Activated T-cell treated with anti-CD3 and anti-CD28 coated beads, Interleukin-2, amount 50 U/mL, for 72 hours (primary cell): ENCODE measurements around the gene LIM2. TPM values are rescaled to one million over a fixed set of nuclear protein-coding genes. Genes with fewer than 3 reads are reported as not detected.
"Not testable (repeated sequence)": the region's sequence is repeated elsewhere in the genome, so short reads cannot be mapped to it uniquely, and the experiment has no call there.

Experiments
- ATAC-seq, 2 donors: fragments of 150-1000 bp; cut with Tn5 transposase; replicated peaks in 1 of 2; 2 replicates each; pipeline ENCODE4 v1.10.0; 2021; ENCODE audit warnings: moderate library complexity in 2 of 2, mild to moderate bottlenecking in 1 of 2
- DNase-seq, 2 donors: peaks; one replicate each; pipeline ENCODE4 v3.0.0; 2021 to 2022; ENCODE audit warnings: mixed read lengths in 1 of 2
- H3K27ac Mint-ChIP-seq: one replicate; pipeline ENCODE4 v1.8.0; 2022; ENCODE audit warnings: mild to moderate bottlenecking, moderate library complexity, mixed read lengths
- H3K27me3 Mint-ChIP-seq: one replicate; pipeline ENCODE4 v1.8.0; 2022; ENCODE audit warnings: low read depth, mixed read lengths
- H3K36me3 Mint-ChIP-seq, 2 donors: one replicate each; pipeline ENCODE4 v1.8.0; 2022; ENCODE audit warnings: mixed read lengths in 2 of 2, mild to moderate bottlenecking in 1 of 2; ENCODE audit not compliant: insufficient read depth in 2 of 2
- H3K4me1 Mint-ChIP-seq: one replicate; pipeline ENCODE4 v1.8.0; 2022; ENCODE audit warnings: low read depth, mixed read lengths
- H3K4me3 Mint-ChIP-seq, 2 donors: one replicate each; pipeline ENCODE4 v1.8.0; 2022; ENCODE audit warnings: mild to moderate bottlenecking in 2 of 2, mixed read lengths in 2 of 2, moderate library complexity in 2 of 2
- H3K9me3 Mint-ChIP-seq, 2 donors: one replicate each; pipeline ENCODE4 v1.8.0; 2022; ENCODE audit warnings: mixed read lengths in 2 of 2
- total RNA-seq, 2 donors: library from RNA; stranded (reverse); gene quantifications; one replicate each; pipeline ENCODE4 v1.2.3, GENCODE V29; 2022

The LIM2 gene
- total RNA-seq, 2 donors from 2014 or later, result 1.0 to 2.0 TPM

DNA sequence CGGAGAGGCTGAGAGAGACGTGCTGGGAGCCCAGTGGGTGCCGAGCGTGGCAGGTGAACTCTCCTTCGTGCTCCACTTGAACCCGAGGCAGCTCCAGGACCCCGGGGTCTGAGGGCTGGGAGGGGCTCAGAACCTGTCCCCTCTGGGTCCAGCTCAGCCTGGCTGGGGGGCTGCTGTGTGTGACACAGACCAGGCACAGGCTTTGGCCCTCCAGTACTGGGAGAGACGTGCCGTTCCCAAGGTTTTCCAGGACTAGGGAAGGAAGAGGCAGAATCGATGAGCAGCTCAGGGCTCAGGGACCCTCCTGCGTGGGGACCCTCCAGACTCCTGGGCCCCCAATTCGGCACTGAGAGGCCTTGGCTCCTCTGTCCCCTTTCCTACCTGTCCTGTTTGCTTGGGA lies 27.4 kb upstream of the LIM2 start:
- Mint-ChIP-seq H3K27ac (no peak overlapping the region), H3K4me3 (no peak overlapping the region), H3K9me3 (no peaks in the 10 kb centered on the region), H3K27me3 (peaks cover 15% of the 10 kb centered on the region), H3K4me1 (peaks cover 29% of the 10 kb centered on the region), H3K36me3 (peaks cover 0 to 2% of the 10 kb centered on the region in 2 donors)
- DNase-seq (no peak), ATAC-seq (no peak)

DNA sequence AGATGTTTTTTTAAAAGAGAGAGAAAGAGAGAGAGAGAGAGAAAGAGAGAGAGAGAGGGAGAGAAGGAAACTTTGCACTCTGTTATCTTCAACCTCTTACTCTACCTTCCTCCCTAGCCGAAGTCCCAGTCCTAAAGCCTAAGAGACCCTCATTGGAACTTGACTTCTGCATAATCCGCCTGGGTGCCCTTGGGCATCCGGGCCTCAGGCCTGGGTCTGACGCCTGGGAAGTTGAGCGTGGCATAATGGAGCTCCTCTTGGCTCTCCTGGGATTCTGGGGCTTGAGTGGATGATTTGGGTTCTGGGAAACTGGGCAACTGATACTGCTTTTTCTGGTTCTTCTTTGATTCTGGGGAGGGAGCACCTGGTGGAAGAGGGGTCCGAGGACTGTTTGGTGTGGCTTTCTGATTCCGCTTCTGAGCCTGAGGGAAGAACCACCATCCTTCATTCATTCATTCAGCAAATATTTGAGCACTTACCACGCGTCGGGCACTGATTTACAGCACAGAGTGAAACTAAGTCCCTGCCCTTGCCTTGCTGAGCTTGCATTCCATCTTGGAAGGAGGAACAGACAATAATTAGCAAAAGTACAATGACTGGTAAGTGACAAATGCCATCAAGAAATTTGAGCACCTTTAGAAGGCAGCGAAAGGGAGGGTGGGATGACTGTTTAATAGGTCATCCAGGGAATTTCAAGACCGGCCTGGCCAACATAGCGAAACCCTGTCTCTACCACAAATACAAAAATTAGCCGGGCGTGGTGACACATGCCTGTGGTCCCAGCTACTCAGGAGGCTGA lies 23.4 kb upstream of the LIM2 start:
- H3K9me3 Mint-ChIP-seq, result no peaks in the 10 kb centered on the region
- H3K36me3 Mint-ChIP-seq, result no peaks in the 10 kb centered on the region
- ATAC-seq (no peak), DNase-seq (no peak)
- H3K27ac Mint-ChIP-seq, result no peak overlapping the region
- H3K4me3 Mint-ChIP-seq, result no peak overlapping the region
- H3K27me3 Mint-ChIP-seq, result peaks cover 29% of the 10 kb centered on the region
- peaks cover 15% of the 10 kb centered on the region for H3K4me1 Mint-ChIP-seq

DNA sequence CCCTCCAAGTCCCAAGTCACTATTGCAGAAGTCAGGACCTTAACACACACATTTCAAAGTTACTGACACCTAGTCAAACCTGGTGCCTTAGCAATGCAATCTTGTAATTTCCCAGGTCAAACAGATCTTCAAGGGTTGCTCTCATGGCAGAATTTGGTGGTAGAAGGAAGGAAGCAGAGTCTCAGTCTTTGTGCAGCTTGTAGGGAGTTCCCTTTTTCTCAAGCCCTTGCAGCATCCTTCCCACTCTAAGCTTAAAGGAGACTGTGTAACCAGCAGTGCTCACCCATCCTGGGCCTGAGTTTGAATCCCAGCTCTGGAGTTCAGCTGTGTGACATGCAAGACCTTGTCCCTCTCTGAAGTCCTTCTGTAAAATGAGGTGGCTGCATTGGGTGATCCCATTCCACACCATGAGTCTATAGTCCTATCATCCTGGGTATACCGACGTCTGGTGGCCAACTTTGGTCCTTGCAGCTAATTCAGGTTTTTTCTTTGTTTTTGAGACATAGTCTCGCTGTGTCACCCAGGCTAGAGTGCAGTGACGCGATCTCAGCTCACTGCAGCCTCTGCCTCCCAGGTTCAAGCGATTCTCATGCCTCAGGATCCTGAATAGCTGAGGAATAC lies 19.8 kb upstream of the LIM2 start:
- Mint-ChIP-seq H3K4me3 (no peak overlapping the region), H3K27ac (no peak overlapping the region), H3K9me3 (peaks cover 0 to 3% of the 10 kb centered on the region in 2 donors), H3K4me1 (peaks cover 15% of the 10 kb centered on the region), H3K36me3 (peaks cover 6 to 9% of the 10 kb centered on the region in 2 donors), H3K27me3 (peaks cover 34% of the 10 kb centered on the region)
- ATAC-seq (peak; percentile 70 to 80), DNase-seq (peak; percentile 23 to 32)

DNA sequence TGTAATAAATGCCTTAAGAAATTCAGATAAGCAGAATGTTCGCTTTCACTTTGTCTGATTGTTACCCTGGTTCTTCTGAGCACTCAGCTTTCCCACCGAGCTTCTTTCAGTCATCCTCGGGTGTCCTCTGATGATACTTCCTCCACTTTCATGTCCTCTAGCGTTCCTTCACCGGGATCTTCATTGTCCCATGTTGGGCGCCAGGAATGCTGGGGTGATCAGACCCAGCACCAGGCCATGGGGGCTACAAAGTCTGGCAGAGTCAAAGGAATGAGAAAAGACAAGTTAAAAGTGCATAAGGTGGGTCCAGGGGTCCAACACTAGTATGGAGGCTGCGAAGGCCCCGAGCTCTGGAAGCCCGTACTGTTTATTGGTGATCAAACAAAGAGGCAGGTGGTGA lies 14.3 kb upstream of the LIM2 start:
- Mint-ChIP-seq H3K9me3 (peaks cover 6 to 11% of the 10 kb centered on the region in 2 donors), H3K36me3 (peaks cover 15 to 21% of the 10 kb centered on the region in 2 donors), H3K4me3 (no peak overlapping the region), H3K27ac (no peak overlapping the region), H3K27me3 (peaks cover 8% of the 10 kb centered on the region), H3K4me1 (peaks cover 11% of the 10 kb centered on the region)
- DNase-seq, result no peak
- no peak for ATAC-seq

DNA sequence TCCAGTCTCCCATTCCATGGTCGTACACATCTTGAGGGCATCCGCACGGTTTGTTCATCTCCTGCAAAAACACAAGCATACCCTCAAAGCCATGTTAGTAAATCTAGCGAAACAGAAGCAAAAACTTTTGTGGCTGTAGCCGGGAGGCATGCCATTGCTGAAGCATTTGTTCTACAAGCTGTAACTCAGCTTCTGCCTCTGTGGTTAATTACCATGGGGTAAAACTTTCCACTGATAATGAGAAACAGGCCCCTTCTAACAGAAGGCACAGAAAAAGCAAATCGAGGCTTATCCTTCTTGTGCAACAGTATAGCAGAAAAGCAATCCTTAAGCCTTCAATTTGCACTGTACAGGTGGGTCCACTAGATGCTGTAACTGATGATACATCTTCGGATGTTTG lies 12.2 kb upstream of the LIM2 start:
- H3K4me3 Mint-ChIP-seq, H3K27ac Mint-ChIP-seq, ATAC-seq, H3K27me3 Mint-ChIP-seq, DNase-seq: not testable (repeated sequence)
- H3K9me3 Mint-ChIP-seq, result peaks cover 6 to 11% of the 10 kb centered on the region in 2 donors
- H3K4me1 Mint-ChIP-seq, result peaks cover 29% of the 10 kb centered on the region
- H3K36me3 Mint-ChIP-seq, result peaks cover 15 to 22% of the 10 kb centered on the region in 2 donors

DNA sequence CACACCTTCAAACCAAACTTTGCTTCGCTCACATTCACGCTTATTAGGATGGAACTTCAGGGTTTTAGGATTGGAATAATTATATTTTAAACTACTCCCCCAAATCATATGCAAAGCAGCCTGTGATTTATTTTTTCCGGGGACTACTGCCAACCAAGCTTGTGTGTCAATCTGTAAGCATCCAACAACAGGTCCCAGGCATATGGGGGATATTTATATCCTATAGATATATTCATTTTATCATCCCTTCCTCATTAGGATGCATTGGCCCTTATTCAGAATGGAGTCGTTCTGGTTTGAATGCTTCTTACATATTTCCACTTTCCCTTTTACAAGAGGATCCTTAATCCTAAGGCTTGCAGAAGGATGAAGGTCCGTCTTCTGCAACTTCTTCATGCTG lies 11.5 kb upstream of the LIM2 start:
- no peak for DNase-seq
- peaks cover 15 to 23% of the 10 kb centered on the region in 2 donors for H3K36me3 Mint-ChIP-seq
- ATAC-seq, result no peak
- peaks cover 6 to 11% of the 10 kb centered on the region in 2 donors for H3K9me3 Mint-ChIP-seq
- H3K4me3 Mint-ChIP-seq, result no peak overlapping the region
- peaks cover 33% of the 10 kb centered on the region for H3K4me1 Mint-ChIP-seq
- H3K27me3 Mint-ChIP-seq, result no peaks in the 10 kb centered on the region
- H3K27ac Mint-ChIP-seq, result no peak overlapping the region

DNA sequence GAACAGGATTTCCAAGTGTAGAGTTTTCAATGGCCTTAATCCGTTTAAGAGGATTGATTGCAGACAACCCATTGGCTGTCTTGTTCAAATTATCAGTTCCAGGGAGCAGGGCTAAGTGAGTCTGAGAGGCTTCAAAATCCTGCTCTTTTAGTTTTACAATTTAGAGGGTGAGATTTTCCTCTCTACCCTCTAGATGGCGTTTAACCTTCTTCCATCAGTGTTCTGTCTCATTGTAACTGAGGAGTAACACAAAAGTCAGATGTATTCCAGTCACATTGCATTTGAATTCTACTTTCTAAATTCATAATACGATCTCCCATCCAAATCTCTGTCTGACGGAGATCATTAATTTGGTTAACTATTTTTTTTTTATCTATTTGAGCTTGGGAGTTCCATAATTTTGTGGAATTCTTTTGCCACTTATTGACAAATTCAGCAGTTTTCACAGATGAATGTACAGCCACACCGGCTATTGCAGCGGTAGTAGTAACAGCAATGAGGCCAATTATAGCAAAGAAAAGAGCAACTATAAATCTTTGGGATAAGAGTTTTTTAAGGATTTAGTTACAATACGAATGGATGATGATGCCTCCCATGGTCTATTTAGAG lies 10.4 kb upstream of the LIM2 start:
- no peak for ATAC-seq

DNA sequence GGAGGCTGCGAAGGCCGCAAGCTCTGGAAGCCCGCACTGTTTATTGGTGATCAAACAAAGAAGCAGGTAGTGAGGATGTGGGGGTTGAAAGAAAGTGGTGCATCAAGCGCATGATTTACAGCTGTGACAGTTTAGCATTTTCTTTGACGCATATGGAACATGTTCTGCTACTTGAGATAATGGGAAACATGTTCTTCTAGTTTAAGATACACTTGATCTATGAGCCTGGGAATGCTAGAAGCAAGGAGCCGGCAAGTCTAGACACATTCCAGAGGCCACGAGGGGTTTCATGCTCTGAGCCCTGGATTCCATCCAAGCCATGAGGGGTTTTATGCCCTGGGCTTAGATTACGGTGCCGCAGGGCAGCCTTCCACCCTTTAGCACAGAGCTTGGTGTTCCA lies 9.7 kb upstream of the LIM2 start:
- H3K27me3 Mint-ChIP-seq, DNase-seq, H3K4me3 Mint-ChIP-seq, ATAC-seq, H3K9me3 Mint-ChIP-seq, H3K27ac Mint-ChIP-seq: not testable (repeated sequence)
- peaks cover 9 to 13% of the 10 kb centered on the region in 2 donors for H3K36me3 Mint-ChIP-seq
- peaks cover 48% of the 10 kb centered on the region for H3K4me1 Mint-ChIP-seq

More for the DNA sequence above, 10.4 kb upstream of the LIM2 start:
- Mint-ChIP-seq H3K4me1 (peaks cover 41% of the 10 kb centered on the region), H3K36me3 (peaks cover 12 to 18% of the 10 kb centered on the region in 2 donors), H3K9me3 (peaks cover 6 to 9% of the 10 kb centered on the region in 2 donors), H3K27me3 (no peaks in the 10 kb centered on the region), H3K27ac (no peak overlapping the region), H3K4me3 (no peak overlapping the region)
- DNase-seq, result no peak

DNA sequence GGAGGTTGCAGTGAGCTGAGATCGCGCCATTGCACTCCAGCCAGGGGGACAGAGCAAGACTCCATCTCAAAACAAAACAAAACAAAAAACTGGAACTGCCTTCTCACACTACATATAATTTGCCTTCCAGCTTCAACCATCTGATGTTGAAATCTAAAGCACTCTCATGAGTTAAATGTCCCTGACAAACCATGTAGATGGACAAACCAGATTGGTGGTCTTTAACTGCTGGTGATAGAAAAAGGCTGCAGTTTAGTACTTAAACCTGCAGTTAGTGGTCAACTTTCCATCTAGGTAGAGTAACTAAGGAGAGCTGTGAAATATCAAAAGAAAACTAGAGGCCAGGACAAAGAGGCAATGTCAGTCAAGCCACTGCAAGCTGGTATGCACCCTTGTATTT lies 8.4 kb upstream of the LIM2 start:
- H3K27ac Mint-ChIP-seq, result no peak overlapping the region
- H3K4me3 Mint-ChIP-seq, result peak overlapping the region; percentile 95
- ATAC-seq, result no peak
- H3K9me3 Mint-ChIP-seq, result peaks cover 0 to 1% of the 10 kb centered on the region in 2 donors
- peaks cover 57% of the 10 kb centered on the region for H3K4me1 Mint-ChIP-seq
- peaks cover 0 to 4% of the 10 kb centered on the region in 2 donors for H3K36me3 Mint-ChIP-seq
- no peaks in the 10 kb centered on the region for H3K27me3 Mint-ChIP-seq
- no peak for DNase-seq

DNA sequence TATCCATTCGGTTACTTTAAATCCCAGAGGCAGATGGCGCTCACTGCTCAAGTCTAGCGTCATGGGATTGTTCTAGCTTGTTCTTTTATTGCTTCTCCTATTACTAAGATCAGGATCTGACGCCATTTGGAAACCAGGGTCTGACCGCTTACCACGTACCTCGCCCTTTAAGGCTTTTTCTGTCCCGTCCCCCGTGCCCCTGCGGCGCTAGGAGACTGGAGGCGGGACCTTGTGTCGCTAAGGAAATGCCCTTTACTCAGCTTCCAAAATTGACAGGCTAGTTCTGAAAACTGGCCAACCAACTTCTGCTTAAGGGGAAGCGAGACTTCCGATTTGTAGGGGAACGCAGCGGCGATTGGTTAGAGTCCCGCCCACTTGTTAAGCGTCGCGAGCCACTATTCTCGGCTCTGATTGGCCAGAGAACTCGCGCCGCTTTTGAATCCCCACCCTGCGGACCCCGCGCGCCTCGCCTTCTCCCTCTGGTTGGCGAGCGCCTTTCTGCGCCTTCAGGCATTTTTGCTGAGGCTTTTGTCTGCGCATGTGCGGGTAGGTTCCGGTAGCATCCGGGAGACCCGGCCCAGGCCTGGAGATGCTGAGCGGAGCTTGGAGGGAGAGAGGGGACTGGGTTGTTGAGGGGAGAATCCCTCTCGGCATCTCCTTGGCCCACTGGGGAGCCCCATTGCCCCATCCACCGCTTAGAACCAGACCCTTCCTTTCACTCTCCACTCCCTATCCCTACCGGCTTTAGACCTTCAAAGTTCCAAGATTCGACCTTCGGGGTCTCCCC lies 6.5 kb upstream of the LIM2 start:
- H3K9me3 Mint-ChIP-seq, result peaks cover 0 to 3% of the 10 kb centered on the region in 2 donors

DNA sequence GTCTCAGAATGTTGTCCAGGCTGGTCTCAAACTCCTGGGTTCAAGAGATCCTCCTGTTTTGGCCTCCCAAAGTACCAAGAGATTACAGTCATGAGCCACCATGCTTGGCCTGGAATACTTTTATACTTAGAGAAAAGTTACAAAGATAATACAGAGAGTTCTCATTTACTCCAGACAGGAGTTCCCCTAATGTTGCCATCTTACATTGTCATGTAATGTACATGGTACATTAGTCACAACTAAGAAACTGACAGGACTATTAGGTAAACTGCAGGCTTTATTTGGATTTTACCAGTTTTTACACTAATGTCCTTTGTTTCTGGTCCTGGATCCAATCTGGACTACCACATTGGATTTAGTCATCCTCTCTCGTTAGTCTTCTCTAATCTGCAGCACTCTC lies 4.9 kb upstream of the LIM2 start:
- H3K4me1 Mint-ChIP-seq, result peaks cover 73% of the 10 kb centered on the region
- no peaks in the 10 kb centered on the region for H3K27me3 Mint-ChIP-seq
- peaks cover 0 to 3% of the 10 kb centered on the region in 2 donors for H3K9me3 Mint-ChIP-seq
- ATAC-seq (no peak), DNase-seq (no peak)
- peak overlapping the region; percentile 75 to 79 for H3K4me3 Mint-ChIP-seq
- H3K27ac Mint-ChIP-seq, result peak overlapping the region; percentile 39
- peaks cover 0 to 2% of the 10 kb centered on the region in 2 donors for H3K36me3 Mint-ChIP-seq

More for the DNA sequence above, 6.5 kb upstream of the LIM2 start:
- Mint-ChIP-seq H3K27ac (peak overlapping the region; percentile 97), H3K4me3 (peak overlapping the region; percentile 95), H3K4me1 (peaks cover 70% of the 10 kb centered on the region), H3K36me3 (peaks cover 0 to 2% of the 10 kb centered on the region in 2 donors), H3K27me3 (no peaks in the 10 kb centered on the region)
- ATAC-seq, result peak; percentile 87 to 89
- DNase-seq, result peak; percentile 97 to 98

DNA sequence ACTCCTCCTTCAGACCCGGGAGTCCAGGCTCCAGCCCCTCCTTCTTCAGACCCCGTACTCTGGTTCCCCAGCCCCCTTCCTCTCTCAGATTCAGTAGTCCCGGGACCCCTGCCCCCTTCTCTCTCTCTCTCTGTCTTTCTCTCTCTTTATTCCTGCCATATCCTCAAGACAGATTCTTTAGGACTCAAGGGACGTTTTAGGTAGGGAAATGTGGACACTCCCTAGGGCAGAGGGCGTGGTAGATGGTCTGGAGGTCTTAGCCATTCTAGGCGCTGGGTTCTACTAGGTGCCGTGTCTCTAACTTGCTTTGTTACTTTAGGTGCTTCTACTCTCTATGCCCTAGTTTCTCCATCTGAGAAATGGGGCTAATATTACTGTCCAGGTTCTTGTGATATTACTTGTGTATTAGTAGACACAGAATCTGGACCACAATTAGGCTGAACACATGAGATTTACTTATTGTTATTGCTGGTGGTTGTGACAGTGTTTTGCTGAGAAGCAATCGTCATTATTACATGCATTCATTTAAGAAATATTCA lies 3.4 kb upstream of the LIM2 start:
- no peak for ATAC-seq
- H3K4me3 Mint-ChIP-seq, result peak overlapping the region; percentile 46 to 47
- peak overlapping the region; percentile 80 for H3K27ac Mint-ChIP-seq
- H3K4me1 Mint-ChIP-seq, result peaks cover 63% of the 10 kb centered on the region
- no peak for DNase-seq
- no peaks in the 10 kb centered on the region for H3K27me3 Mint-ChIP-seq
- H3K9me3 Mint-ChIP-seq, result peaks cover 0 to 3% of the 10 kb centered on the region in 2 donors
- H3K36me3 Mint-ChIP-seq, result peaks cover 0 to 2% of the 10 kb centered on the region in 2 donors
